Chondrocyte (in vitro differentiated cells): ENCODE data around the gene KICS2. TPM values are rescaled to one million over a fixed set of nuclear protein-coding genes. Genes with fewer than 3 reads are reported as not detected.

ENCODE experiments used
- DNase-seq: peaks from one replicate; pipeline ENCODE4 v3.0.0; 2021; ENCODE audit warnings: mixed read lengths, low spot score
- H3K27ac Mint-ChIP-seq: one replicate; pipeline ENCODE4 v1.8.0; 2021; ENCODE audit warnings: mild to moderate bottlenecking, moderate library complexity, mixed read lengths; ENCODE audit not compliant: unreplicated experiment
- H3K27me3 Mint-ChIP-seq: 2 replicates; pipeline ENCODE4 v1.8.0; 2021; ENCODE audit warnings: low read depth, mixed read lengths
- H3K36me3 Mint-ChIP-seq: 2 replicates; pipeline ENCODE4 v1.8.0; 2021; ENCODE audit warnings: low read depth, mixed read lengths
- H3K4me1 Mint-ChIP-seq: 2 replicates; pipeline ENCODE4 v1.8.0; 2021; ENCODE audit warnings: low read depth, mild to moderate bottlenecking, mixed read lengths
- H3K4me3 Mint-ChIP-seq: one replicate; pipeline ENCODE4 v1.8.0; 2021; ENCODE audit warnings: mild to moderate bottlenecking, moderate library complexity, mixed read lengths; ENCODE audit not compliant: unreplicated experiment
- H3K9me3 Mint-ChIP-seq: 2 replicates; pipeline ENCODE4 v1.8.0; 2021; ENCODE audit warnings: low read depth, mixed read lengths
- long read RNA-seq: library from polyadenylated mRNA; stranded (forward); transcript quantifications from one replicate; pipeline ENCODE4 v2.0.0, GENCODE V29; 2021
- total RNA-seq: library from RNA; stranded (reverse); gene quantifications from 3 replicates; pipeline ENCODE4 v1.2.1, GENCODE V29; 2021
- TF ChIP-seq, protein P1 (sequence below): fragments of 200-600 bp; sonication (generic); IDR thresholded peaks from 2 replicates; pipeline ENCODE4 v1.5.0; 2021; ENCODE audit warnings: antibody characterized with exemption, mild to moderate bottlenecking, moderate library complexity

The KICS2 gene
- total RNA-seq, result 2.9 to 4.2 TPM (median 3.1 TPM) in 3 replicates
- long read RNA-seq, full-length matches to known transcripts, result 2 of 3 reads
- long read RNA-seq, partial matches to known transcripts, result 1 of 3 reads
- long read RNA-seq, other reads (novel, unspliced or antisense), result 0 of 3 reads

DNA sequence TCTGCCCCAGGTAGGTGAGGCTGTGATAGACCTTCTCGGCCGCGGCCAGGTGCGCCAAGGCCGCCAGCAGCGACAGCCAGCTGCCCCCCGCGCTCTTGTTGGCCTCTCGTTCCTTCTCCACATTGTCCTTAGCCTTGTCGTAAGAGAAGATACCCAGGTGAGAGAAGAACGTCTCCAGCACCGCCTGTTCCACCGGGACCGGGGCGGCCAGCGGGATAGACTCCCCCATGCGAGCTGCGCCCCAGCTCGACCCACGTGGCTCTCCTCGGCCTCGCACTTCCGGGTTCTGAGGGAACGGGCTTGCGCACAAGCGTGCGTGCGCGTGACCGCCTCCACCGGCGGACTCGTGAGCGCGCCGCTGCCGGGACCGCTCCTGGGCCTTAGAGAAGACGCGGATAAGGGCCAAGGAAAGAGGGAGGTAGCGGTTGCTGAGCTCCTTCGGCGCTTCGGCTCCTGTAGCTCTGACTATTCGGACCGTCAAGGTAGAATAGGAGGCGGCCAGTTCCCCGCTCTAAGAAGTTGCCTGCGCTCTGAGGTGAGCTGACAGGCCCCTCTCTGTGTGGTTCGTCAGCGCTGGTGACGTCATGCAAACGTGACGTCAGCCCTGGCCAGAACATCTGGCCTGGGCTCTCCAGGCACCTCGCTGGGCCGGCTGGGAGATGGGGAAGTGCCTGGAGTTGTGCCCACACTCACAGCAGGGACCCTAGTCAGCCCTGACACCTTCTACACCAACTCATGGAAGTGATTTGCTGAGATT lies at the start of gene KICS2:
Gene KICS2, minus strand, starts transcription at position 288 of the 757 bp plus-strand sequence. Its CDS starts 59 bp downstream, at position 229.
- Mint-ChIP-seq H3K9me3 (no peaks in the 10 kb centered on the region), H3K27me3 (no peaks in the 10 kb centered on the region), H3K36me3 (no peaks in the 10 kb centered on the region), H3K4me3 (peak within 1 kb of the TSS; percentile 84), H3K27ac (peak within 1 kb of the TSS; percentile 98), H3K4me1 (peaks cover 11% of the 10 kb centered on the region)
- TF ChIP-seq, protein P1, sequence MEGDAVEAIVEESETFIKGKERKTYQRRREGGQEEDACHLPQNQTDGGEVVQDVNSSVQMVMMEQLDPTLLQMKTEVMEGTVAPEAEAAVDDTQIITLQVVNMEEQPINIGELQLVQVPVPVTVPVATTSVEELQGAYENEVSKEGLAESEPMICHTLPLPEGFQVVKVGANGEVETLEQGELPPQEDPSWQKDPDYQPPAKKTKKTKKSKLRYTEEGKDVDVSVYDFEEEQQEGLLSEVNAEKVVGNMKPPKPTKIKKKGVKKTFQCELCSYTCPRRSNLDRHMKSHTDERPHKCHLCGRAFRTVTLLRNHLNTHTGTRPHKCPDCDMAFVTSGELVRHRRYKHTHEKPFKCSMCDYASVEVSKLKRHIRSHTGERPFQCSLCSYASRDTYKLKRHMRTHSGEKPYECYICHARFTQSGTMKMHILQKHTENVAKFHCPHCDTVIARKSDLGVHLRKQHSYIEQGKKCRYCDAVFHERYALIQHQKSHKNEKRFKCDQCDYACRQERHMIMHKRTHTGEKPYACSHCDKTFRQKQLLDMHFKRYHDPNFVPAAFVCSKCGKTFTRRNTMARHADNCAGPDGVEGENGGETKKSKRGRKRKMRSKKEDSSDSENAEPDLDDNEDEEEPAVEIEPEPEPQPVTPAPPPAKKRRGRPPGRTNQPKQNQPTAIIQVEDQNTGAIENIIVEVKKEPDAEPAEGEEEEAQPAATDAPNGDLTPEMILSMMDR, result no peak
- DNase-seq, result peak; percentile 96

DNA sequence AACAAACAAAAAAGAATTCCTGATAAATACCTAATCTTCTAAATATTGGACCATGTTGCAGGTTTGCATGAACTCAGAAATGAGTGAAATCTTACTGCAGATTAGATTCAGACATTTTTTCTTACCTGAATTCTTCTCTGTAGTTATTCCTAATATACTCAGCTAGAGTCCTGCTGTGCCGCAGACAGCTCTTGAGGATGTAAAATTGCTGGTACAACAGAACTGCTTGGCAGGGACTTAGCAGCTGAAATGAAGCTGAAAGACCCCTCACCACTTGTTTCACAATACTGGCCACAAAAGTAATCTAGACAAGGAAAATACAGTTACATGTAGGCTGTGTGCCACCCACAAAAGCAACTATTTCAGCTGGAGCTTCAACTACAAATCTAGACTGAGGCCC lies 48.3 kb upstream of the KICS2 start:
- Mint-ChIP-seq H3K9me3 (no peaks in the 10 kb centered on the region), H3K27ac (no peak overlapping the region), H3K4me3 (no peak overlapping the region), H3K27me3 (no peaks in the 10 kb centered on the region), H3K4me1 (no peaks in the 10 kb centered on the region), H3K36me3 (no peaks in the 10 kb centered on the region)
- TF ChIP-seq, protein P1, result no peak
- DNase-seq, result no peak

DNA sequence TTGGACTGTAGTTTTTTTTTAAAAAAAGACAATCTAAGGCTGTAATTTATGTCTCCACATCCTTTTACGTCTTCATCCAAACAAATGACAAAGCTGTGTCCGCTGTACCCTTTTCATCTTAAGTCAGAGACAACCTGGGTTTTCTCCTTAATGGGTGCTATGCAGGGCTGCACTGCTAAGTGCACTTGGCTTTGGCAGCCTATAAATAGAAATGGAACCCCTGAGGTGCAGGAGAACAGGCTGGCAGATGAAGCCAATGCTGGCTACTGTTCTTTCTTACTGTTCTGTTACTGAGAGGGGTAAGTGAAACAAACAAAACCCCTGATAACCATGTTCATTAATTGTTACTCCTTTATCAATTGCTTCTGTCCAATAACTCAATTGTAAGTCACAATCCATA lies 47.1 kb upstream of the KICS2 start:
- no peaks in the 10 kb centered on the region for H3K27me3 Mint-ChIP-seq
- no peaks in the 10 kb centered on the region for H3K4me1 Mint-ChIP-seq
- H3K36me3 Mint-ChIP-seq, result no peaks in the 10 kb centered on the region
- no peaks in the 10 kb centered on the region for H3K9me3 Mint-ChIP-seq
- DNase-seq, result no peak
- H3K4me3 Mint-ChIP-seq, result no peak overlapping the region
- H3K27ac Mint-ChIP-seq, result no peak overlapping the region
- TF ChIP-seq, protein P1, result no peak

DNA sequence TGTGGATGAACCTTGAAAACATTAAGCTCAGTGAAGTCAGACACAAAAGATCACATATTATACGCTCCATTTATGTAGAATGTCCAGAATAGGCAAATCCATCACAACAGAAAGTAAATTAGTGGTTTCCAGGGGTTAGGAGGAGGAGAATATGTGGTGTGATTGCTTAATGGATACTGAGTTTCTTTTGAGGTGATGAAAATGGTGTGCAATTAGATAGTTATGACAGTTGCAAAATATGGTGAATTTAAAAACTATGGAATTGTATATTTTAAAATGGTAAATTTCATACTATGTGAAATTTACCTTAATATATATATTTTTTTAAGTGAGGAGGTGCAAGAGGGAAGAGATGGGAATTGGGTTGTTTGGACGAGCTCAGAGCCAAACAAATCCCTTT lies 46.3 kb upstream of the KICS2 start:
- H3K4me1 Mint-ChIP-seq, result no peaks in the 10 kb centered on the region
- no peak overlapping the region for H3K27ac Mint-ChIP-seq
- no peaks in the 10 kb centered on the region for H3K27me3 Mint-ChIP-seq
- no peak overlapping the region for H3K4me3 Mint-ChIP-seq
- H3K36me3 Mint-ChIP-seq, result no peaks in the 10 kb centered on the region
- no peaks in the 10 kb centered on the region for H3K9me3 Mint-ChIP-seq
- DNase-seq, result no peak
- TF ChIP-seq, protein P1, result no peak

DNA sequence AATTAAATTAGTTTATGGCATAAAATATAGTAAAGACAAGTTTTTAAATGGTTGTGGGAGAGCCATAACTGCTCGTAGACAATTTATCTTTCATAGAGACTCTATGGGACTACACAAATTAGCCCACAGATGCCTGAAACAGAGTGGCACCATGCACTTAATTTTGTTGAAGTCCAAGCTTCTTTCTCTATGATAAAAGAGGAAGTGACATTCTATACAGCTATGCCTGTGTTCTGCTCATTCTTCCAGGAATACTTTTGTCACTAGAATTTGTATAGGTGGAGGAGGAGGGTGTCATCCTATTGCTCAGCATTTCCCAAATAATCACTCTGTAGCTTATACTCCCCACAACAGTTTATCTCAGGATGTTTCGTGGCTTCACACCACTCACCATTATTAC lies 43.7 kb upstream of the KICS2 start:
- no peaks in the 10 kb centered on the region for H3K4me1 Mint-ChIP-seq
- TF ChIP-seq, protein P1, result no peak
- no peak overlapping the region for H3K27ac Mint-ChIP-seq
- no peaks in the 10 kb centered on the region for H3K9me3 Mint-ChIP-seq
- H3K4me3 Mint-ChIP-seq, result no peak overlapping the region
- DNase-seq, result no peak
- H3K27me3 Mint-ChIP-seq, result no peaks in the 10 kb centered on the region
- no peaks in the 10 kb centered on the region for H3K36me3 Mint-ChIP-seq
